Measurements from ENCODE around the gene OGFRL1.
"Not testable (repeated sequence)": the region's sequence is repeated elsewhere in the genome, so short reads cannot be mapped to it uniquely, and the experiment has no call there.

Gene OGFRL1

GRCh38 chr6:71288228-71289038, at the start of gene OGFRL1:
OGFRL1 (plus strand) TSS chr6:71288811; CDS start chr6:71288937, 126 bp downstream.
- DNase-seq, result peak; percentile 74

GRCh38 chr6:71239694-71240093, 48.9 kb upstream of the OGFRL1 start:
- no peak for DNase-seq

GRCh38 chr6:71245265-71246049, 43.2 kb upstream of the OGFRL1 start:
- DNase-seq, result no peak

DNA sequence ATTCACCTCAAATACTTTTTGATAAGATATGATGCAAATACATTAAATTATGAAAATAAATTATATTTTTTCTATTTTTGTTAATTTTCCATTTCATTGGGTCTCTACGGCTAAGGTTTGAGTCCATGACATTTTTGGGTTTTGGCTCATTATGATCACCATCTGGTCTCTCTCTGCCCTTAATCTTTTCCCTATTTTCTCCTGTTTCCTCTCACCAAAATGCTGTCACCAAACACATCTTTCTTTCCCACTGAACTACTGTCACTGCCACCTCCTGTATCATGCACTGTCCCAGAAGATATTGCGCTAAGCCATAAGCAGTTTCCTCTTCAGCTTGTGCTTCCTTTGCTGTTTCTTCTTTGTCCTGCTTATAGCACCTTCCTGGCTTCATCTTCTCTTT, 42.0 kb upstream of the OGFRL1 start:
- DNase-seq, result no peak

DNA sequence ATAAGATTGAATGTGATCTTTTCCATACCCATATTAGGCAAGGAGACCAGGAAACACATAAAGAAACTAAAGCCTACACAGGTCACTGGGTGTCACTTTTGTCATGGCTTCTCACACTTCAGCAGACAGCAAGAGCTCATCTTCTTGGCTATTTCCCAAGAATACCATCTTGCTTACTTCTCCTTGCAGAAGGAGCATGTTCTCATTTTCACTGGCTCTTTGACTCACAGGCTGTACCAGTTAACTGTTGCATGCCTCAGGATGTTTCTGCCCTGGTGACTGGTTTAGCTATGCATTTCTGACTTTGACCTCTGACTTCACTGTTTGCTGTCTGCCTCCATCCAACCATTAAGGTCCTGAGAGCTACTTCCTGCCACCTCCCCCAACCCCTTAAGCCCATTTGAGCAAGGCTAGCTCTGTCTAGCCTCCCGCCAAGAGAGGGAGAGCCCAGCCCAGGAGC, 40.3 kb upstream of the OGFRL1 start:
- DNase-seq, result no peak

- DNase-seq, result no peak
Measured at GRCh38 chr6:71248878-71249544, 39.6 kb upstream of the OGFRL1 start.

DNA sequence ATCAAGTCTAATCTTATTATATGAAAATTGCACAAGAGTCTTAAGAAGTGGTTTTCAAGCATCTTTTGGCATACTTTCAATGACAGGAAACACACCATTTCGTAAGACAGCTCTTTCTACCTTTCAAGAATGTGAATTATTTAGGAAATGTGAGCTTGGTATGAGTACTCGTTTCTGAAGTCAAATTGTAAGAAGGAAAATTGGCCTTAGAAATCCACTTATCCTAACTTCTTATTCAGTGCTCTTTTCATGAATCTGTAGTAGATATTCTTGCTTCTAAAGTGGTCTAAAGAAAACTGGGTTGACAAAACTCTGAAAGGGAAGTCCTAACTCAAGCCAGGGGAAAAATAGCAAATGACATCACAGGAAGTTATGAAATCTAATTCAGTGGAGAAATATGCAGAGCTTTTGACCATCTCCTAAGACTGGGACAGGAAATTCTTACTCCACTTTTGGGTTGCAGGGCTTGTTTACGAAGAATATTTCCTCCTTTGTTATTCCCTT, 38.5 kb upstream of the OGFRL1 start:
- DNase-seq, result no peak

DNA sequence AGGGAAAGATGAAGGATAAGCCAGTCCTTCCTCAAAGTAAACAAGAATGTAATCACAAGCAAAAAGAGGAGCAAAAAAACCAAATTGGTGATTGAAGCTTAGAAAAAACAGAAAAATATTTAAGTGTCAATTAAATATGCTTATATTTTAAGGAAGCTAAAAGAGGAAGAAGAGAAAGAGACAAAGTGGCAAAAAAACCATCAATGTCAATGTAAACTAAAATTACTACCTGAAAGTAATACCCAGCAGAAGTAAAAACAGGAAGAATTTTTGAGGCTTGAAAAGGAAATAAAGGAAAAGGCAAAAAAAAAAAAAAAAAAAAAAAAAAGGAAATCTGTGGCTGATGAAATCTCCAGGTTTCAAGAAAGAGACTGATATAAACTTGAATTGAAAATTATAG, 36.2 kb upstream of the OGFRL1 start:
- no peak for DNase-seq

GRCh38 chr6:71252960-71253359, 35.7 kb upstream of the OGFRL1 start:
- no peak for DNase-seq

DNA sequence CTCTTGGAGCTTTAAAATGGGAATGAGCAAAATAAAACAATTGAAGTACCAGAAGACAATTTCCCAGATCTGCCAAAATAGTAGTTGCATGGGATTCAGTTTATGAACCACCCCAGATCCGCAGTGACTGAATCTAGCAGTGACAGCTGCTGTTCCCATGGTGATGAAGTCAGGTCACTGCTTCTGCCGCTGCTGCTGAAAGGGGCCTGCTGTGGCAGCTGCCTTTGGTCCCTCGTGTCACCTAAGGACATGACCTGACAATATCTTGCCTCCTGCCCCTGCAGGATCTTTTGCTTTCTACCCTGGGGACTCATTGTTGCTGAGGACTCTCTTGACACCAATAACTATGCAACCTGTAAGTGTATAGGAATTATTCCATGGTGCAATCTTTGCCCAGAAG, 34.3 kb upstream of the OGFRL1 start:
- DNase-seq, result peak; percentile 11

GRCh38 chr6:71258078-71258866, 30.3 kb upstream of the OGFRL1 start:
- peak; percentile 92 for DNase-seq

DNA sequence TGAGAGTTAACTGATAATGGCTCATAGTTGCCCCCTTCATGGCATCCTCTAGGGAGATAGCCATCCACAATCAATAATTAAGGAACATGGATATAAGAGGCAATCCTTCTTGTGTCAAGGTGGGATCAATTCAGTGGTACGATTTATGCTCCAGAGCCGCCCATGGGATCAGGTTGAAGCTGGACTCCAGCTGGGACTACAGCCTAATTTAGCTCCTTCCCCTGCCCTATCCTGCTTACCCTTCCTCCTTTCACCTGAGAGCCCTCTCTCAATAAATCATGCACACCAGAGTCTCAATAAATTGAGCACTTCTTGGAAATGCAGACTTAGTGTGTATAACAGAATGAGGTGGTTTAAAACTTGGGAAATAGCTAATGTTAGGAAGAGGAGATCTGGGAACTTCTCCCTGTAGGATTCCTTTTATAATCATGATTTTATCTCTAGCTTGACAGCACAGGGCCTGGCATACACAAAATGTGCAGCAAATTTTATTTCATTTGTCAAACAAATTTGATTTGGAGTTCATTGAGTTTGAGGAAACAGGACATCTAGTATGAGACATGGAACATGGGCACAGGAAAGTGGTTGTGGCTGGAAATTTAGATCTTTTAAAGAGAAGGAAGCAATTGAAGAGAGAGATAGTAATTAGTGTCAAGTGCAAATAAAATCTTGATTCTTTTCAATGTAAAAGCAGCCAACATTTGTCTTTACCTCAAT, 28.6 kb upstream of the OGFRL1 start:
- DNase-seq, result no peak

DNA sequence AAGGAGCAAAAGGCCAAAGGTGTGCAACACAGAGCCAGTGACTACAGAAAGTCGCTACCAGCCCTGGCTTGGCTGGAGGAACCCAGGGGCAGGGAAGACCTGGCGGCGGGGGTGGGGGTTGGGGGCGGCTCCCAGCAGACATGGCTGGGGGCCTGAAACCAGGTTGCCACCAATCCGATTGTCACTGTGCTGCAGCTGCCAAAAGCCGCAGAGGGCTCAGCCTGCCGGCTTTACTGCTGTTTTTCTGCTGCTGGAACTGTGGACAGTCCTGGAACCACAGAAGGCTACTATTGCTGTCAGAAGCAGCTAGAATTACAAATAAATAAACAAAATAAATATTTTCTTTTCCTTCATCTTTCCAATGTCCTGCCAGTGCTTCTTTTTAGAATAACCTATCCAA, 25.7 kb upstream of the OGFRL1 start:
- DNase-seq, result no peak

- not testable (repeated sequence) for DNase-seq
Measured at GRCh38 chr6:71266392-71266791, 22.2 kb upstream of the OGFRL1 start.

GRCh38 chr6:71268735-71269437, 19.7 kb upstream of the OGFRL1 start:
- DNase-seq, result no peak

DNA sequence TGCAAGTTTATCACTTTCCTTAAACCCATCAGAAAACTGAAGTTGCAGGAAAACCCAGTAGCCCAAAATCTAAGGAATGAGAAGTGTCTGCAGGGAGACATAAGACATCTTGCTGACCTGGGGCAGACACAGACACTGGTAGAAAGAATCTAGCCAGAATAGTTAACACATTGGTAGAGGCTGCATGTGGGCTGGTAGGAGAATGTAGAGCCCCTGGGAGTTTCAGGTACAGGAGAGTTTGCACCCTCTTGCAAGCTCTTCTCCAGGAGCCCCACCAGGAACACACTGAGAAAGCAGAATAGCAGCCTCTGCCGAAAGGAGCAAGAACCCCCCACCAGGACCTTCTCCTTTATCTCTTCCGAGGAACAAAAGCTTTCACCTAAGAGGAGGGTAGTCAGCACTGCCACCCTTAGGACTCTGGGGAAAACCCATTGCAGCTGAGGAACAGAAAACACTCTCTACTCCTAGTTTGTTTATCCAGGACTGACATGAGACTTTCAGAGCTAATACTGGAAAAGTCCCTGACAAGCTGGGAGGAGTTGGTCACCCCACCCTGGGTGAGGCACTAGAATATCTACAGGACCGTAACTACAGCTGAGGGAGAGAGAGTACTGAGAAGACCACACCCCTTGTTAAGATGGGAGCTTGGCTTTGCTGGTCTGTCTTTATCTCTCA, 10.5 kb upstream of the OGFRL1 start:
- no peak for DNase-seq

GRCh38 chr6:71279321-71279720, 9.3 kb upstream of the OGFRL1 start:
- no peak for DNase-seq

GRCh38 chr6:71279740-71280139, 8.9 kb upstream of the OGFRL1 start:
- no peak for DNase-seq

- DNase-seq, result no peak
Measured at GRCh38 chr6:71280701-71281100, 7.9 kb upstream of the OGFRL1 start.

DNA sequence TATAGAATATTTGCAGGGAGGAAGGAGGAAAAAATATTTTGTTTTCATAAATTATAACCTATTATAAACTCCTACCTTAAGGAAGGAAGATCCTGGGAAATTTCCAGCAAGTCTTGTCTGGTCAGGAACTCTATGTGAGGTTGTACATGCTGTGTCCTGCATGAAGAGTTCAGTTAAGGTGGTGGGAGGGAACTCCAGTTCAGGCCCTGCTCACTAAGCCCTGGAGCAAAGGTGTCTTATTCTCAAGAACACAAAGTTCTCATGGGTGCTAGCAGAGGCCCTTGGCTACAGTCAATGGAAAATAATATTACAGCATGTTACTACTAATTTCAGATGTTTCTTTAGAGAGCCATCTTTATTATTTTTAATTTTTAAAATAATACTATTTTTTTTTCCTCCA, 3.8 kb upstream of the OGFRL1 start:
- DNase-seq, result no peak

DNA sequence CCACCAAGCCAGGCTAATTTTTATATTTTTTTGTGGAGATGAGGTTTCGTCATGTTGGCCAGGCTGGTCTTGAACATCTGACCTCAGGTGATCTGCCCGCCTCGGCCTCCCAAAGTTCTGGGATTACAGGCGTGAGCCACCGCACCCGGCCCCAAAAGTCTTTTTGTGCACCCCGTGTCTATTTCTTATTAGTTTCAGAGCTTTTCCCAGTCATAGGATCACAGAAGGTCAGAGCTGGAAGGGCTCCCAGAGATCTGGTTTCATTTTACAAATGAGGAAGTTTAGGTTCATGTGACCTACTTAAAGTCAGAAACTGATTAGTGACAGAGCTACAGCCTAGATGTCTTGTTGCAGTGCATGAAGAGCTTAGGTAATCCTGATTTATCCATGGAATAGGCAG, 1.6 kb upstream of the OGFRL1 start:
- DNase-seq, result no peak
